Gastroesophageal sphincter (tissue), 4 donors: ENCODE data around the gene FKBP9. TPM values are rescaled to one million over a fixed set of nuclear protein-coding genes. Genes with fewer than 3 reads are reported as not detected.

Source experiments
- ATAC-seq: fragments of 150-250 bp; one replicate; pipeline ENCODE4 v1.9.1; 2016; ENCODE audit warnings: mild to moderate bottlenecking, moderate library complexity
- H3K27ac ChIP-seq, 4 donors: fragments of 200-600 bp; sonication (generic) in 3 of 4; 1 replicate in 3 of 4; 2 replicates in 1 of 4; pipeline ENCODE4 v1.5.1; 2016 to 2019
- H3K27me3 ChIP-seq: fragments of 200-600 bp; sonication (generic); one replicate; pipeline ENCODE4 v1.5.1; 2019
- H3K36me3 ChIP-seq, 2 donors: fragments of 200-600 bp; sonication (generic); one replicate each; pipeline ENCODE4 v1.5.1; 2019; ENCODE audit warnings: control low read depth in 1 of 2
- H3K4me1 ChIP-seq, 3 donors: fragments of 200-600 bp; sonication (generic); 1 replicate in 2 of 3; 2 replicates in 1 of 3; pipeline ENCODE4 v1.5.1; 2016 to 2019; ENCODE audit warnings: control low read depth in 2 of 3
- H3K4me3 ChIP-seq, 2 donors: fragments of 200-600 bp; sonication (generic); one replicate each; pipeline ENCODE4 v1.5.1; 2019; ENCODE audit warnings: mild to moderate bottlenecking in 1 of 2, moderate library complexity in 1 of 2
- H3K9me3 ChIP-seq, 3 donors: fragments of 200-600 bp; sonication (generic); one replicate each; pipeline ENCODE4 v1.5.1; 2017 to 2019; ENCODE audit warnings: control low read depth in 2 of 3
- EP300 ChIP-seq: sonication (generic); formaldehyde crosslinking; IDR thresholded peaks from one replicate; pipeline ENCODE4 v1.6.1; 2017; ENCODE audit warnings: antibody characterized with exemption, mild to moderate bottlenecking
- POLR2A ChIP-seq, 2 donors: fragments of 450-650 bp; IDR thresholded peaks; one replicate each; pipeline ENCODE4 v1.6.1; 2017; ENCODE audit warnings: antibody characterized with exemption in 2 of 2, mild to moderate bottlenecking in 2 of 2, moderate library complexity in 1 of 2
- POLR2AphosphoS5 ChIP-seq: sonication (generic); formaldehyde crosslinking; IDR thresholded peaks from one replicate; pipeline ENCODE4 v1.6.1; 2017; ENCODE audit warnings: antibody characterized with exemption
- WGBS, 2 donors: methylation state at CpG; one replicate each; pipeline ENCODE4 v1.1.5; 2018; ENCODE audit warnings: low coverage in 1 of 2; 5-methylcytosine and 5-hydroxymethylcytosine counted together
- total RNA-seq, 4 donors: library from RNA; depleted of rRNA; stranded (reverse); fragments of >200 nt; gene quantifications; one replicate each; pipeline ENCODE4 v1.1.0, GENCODE V29; 2016
- TF ChIP-seq, protein P1 (sequence below), 4 experiments: fragments of 200-600 bp in 2 of 4; fragments of 450-650 bp in 2 of 4; sonication (generic) in 1 of 4; IDR thresholded peaks; one replicate each; pipeline ENCODE4 v1.5.1; 2017 to 2019; ENCODE audit warnings: antibody characterized with exemption in 4 of 4, mild to moderate bottlenecking in 2 of 4, moderate library complexity in 2 of 4

FKBP9 gene
- total RNA-seq, 4 donors from 2014 or later, result 94.8 to 141 (median 135) TPM

DNA sequence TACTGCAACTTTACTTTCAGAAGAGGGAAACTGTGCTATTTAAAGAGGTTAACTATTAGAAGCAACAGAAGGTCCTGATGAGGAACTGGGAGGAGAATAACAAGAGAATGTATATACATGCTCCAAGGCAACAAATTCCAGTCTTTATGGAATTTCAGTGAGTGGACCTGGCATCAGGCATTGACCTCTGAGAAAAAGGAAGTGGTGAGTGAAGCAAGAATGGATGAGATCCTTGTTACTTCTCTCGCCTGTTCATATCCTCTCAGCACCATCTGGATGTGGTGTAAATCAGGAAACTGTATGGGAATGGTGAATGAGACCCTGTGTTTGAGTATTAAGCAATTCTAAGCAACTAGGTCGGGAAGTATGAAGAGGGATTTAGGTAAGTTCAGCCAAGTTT, 35.3 kb upstream of the FKBP9 start:
- Histone ChIP-seq H3K36me3 (peaks cover 0 to 74% of the 10 kb centered on the region in 2 donors), H3K9me3 (no peaks in the 10 kb centered on the region), H3K27ac (no peak overlapping the region), H3K4me1 (no peaks in the 10 kb centered on the region), H3K4me3 (no peak overlapping the region), H3K27me3 (no peaks in the 10 kb centered on the region)
- no peak for TF ChIP-seq POLR2A (IDR thresholded peaks at IDR 0.05)
- no peak for TF ChIP-seq EP300
- TF ChIP-seq, protein P1, sequence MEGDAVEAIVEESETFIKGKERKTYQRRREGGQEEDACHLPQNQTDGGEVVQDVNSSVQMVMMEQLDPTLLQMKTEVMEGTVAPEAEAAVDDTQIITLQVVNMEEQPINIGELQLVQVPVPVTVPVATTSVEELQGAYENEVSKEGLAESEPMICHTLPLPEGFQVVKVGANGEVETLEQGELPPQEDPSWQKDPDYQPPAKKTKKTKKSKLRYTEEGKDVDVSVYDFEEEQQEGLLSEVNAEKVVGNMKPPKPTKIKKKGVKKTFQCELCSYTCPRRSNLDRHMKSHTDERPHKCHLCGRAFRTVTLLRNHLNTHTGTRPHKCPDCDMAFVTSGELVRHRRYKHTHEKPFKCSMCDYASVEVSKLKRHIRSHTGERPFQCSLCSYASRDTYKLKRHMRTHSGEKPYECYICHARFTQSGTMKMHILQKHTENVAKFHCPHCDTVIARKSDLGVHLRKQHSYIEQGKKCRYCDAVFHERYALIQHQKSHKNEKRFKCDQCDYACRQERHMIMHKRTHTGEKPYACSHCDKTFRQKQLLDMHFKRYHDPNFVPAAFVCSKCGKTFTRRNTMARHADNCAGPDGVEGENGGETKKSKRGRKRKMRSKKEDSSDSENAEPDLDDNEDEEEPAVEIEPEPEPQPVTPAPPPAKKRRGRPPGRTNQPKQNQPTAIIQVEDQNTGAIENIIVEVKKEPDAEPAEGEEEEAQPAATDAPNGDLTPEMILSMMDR (IDR thresholded peaks at IDR 0.05), result no peak
- TF ChIP-seq POLR2AphosphoS5, result no peak
- no peak for ATAC-seq
- 67 to 89% methylated on average over 2 of the region's 2 CpGs for WGBS, 2 donors

DNA sequence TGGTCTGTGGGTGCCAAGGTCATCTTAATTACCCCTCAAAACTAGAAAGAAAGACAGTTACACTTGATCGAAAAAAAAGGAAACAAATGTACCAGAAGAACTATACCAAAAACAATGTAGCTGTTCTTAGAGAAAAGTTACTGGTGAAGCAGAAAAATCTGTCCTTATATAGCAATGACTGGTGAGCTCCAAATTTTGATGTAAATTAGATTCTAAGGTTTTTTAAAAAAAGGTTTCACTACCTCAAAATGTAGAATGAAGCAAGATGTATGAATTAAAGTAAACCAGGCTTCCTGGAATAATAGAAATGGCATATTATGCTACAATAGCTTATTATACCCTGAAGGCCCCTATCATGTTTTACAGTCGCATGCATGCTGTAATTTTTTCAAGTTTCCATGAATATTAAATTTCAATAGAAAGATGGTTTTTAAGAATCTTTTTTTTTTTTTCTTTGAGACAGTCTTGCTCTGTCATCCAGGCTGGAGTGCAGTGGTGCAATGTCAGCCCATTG, 28.4 kb upstream of the FKBP9 start:
- H3K36me3 ChIP-seq, result peaks cover 0 to 82% of the 10 kb centered on the region in 2 donors
- no peak overlapping the region for H3K27ac ChIP-seq
- H3K4me3 ChIP-seq, result no peak overlapping the region
- 70 to 83% methylated on average over 2 of the region's 2 CpGs for WGBS, 2 donors
- H3K27me3 ChIP-seq, result no peaks in the 10 kb centered on the region
- no peak for ATAC-seq
- TF ChIP-seq POLR2A (IDR thresholded peaks at IDR 0.05) (no peak), EP300 (no peak), POLR2AphosphoS5 (no peak)
- TF ChIP-seq, protein P1 (IDR thresholded peaks at IDR 0.05), result no peak
- H3K4me1 ChIP-seq, result peaks cover 0 to 11% (median 0%) of the 10 kb centered on the region in 3 donors
- no peaks in the 10 kb centered on the region for H3K9me3 ChIP-seq

DNA sequence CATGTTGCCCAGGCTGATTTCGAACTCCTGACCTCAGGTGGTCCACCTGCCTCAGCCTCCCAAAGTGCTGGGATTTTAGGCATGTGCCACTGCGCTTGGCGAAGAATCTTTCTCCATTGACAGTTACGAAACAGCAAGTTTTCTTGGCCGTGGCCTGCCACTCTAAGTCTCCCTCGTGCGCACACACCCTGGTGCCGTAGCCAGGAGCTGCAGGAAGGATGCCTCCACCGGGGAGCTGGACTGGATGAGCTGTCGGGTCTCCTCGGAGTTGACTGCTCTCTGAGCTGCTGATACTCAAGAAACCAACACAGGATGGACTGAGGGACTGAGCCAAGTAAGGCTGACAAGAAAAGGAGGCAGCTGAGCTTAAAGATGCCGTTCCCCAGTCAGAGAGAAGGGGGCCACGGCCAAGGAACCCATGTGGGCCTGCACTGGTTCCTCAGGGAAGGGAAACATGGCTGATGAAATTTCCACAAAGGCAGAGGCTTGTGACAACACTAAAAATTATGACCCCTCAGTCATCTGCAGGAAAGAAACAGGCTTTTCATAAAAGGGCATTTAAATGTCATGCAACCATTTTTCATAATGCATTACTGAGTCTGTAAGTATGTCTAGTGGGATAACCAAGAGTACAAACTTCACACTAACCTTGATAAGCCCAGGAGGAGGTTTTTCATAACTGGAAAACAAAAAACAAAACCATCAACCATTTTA, 27.7 kb upstream of the FKBP9 start:
- Histone ChIP-seq H3K27me3 (no peaks in the 10 kb centered on the region), H3K9me3 (no peaks in the 10 kb centered on the region), H3K4me3 (no peak overlapping the region), H3K36me3 (peaks cover 0 to 76% of the 10 kb centered on the region in 2 donors), H3K4me1 (peaks cover 0 to 11% (median 0%) of the 10 kb centered on the region in 3 donors), H3K27ac (no peak overlapping the region)
- 76 to 100% methylated on average over 2 to 7 of the region's 13 CpGs for WGBS, 2 donors
- no peak for ATAC-seq
- TF ChIP-seq, protein P1 (IDR thresholded peaks at IDR 0.05), result no peak
- TF ChIP-seq POLR2AphosphoS5 (no peak), EP300 (no peak), POLR2A (IDR thresholded peaks at IDR 0.05) (no peak)

DNA sequence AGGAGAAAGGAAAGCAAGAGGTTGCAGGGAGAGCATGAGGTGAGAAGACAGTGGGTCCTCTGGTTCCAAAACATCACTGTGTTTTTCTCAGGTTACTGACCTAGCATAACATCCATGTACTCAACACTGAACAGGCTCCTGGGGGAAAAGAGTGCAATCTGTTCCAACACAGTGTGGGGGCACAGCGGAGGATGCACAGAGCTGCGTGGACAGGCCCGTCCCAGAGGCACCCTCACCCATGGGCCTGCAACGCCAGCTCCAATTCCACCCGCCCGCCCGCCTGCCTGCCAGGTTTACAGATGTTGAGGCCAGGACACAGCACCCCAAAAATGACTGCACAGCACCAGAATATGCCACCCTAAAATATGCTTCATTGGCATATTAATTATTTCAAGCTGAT, 26.9 kb upstream of the FKBP9 start:
- Histone ChIP-seq H3K27ac (no peak overlapping the region), H3K36me3 (peaks cover 0 to 76% of the 10 kb centered on the region in 2 donors)
- no peak for ATAC-seq

More for the DNA sequence above, 26.9 kb upstream of the FKBP9 start:
- no peak for TF ChIP-seq POLR2A (IDR thresholded peaks at IDR 0.05)
- TF ChIP-seq EP300, result no peak
- TF ChIP-seq POLR2AphosphoS5, result no peak
- TF ChIP-seq, protein P1 (IDR thresholded peaks at IDR 0.05), result no peak
- Histone ChIP-seq H3K4me1 (peaks cover 0 to 16% (median 0%) of the 10 kb centered on the region in 3 donors), H3K9me3 (no peaks in the 10 kb centered on the region), H3K4me3 (no peak overlapping the region), H3K27me3 (no peaks in the 10 kb centered on the region)
- WGBS, 2 donors, result 76% methylated on average over 7 of the region's 7 CpGs; no CpG with 5 or more reads in 1 of the 2 donors
